ENCODE results near the gene CACNA2D2.

GRCh38 chr3:50428007-50428633 lies 75.3 kb downstream of the CACNA2D2 start:
- TF ChIP-seq, protein P1, sequence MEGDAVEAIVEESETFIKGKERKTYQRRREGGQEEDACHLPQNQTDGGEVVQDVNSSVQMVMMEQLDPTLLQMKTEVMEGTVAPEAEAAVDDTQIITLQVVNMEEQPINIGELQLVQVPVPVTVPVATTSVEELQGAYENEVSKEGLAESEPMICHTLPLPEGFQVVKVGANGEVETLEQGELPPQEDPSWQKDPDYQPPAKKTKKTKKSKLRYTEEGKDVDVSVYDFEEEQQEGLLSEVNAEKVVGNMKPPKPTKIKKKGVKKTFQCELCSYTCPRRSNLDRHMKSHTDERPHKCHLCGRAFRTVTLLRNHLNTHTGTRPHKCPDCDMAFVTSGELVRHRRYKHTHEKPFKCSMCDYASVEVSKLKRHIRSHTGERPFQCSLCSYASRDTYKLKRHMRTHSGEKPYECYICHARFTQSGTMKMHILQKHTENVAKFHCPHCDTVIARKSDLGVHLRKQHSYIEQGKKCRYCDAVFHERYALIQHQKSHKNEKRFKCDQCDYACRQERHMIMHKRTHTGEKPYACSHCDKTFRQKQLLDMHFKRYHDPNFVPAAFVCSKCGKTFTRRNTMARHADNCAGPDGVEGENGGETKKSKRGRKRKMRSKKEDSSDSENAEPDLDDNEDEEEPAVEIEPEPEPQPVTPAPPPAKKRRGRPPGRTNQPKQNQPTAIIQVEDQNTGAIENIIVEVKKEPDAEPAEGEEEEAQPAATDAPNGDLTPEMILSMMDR (conservative IDR thresholded peaks at IDR 0.05) = no peak
- TF ChIP-seq ZFX (IDR thresholded peaks at IDR 0.05) = no peak
